HepG2 (cell line): ENCODE results near the gene KRTAP12-4. TPM values are rescaled to one million over a fixed set of nuclear protein-coding genes. Genes with fewer than 3 reads are reported as not detected.

ENCODE experiments used
- ASH2L ChIP-seq: fragments of 300-600, 200-600 bp; sonication (generic); IDR thresholded peaks from 2 replicates; pipeline ENCODE4 v1.7.0; 2017; ENCODE audit warnings: low read depth, mild to moderate bottlenecking, moderate library complexity, mixed read lengths, low read length; ENCODE audit not compliant: insufficient read length
- CAMTA2 ChIP-seq: sonication (generic); formaldehyde crosslinking; IDR thresholded peaks from 2 replicates; pipeline ENCODE4 v1.4.0; 2020; ENCODE audit warnings: mild to moderate bottlenecking, missing genetic modification reagents, borderline replicate concordance
- GATAD1 ChIP-seq: IDR thresholded peaks from 2 replicates; pipeline ENCODE4 v1.6.1; 2016; ENCODE audit warnings: missing genetic modification reagents, missing compliant biosample characterization
- HDAC1 ChIP-seq: sonication (generic); formaldehyde crosslinking; IDR thresholded peaks from 2 replicates; pipeline ENCODE4 v1.5.1; 2020; ENCODE audit warnings: mild to moderate bottlenecking, missing genetic modification reagents
- HNRNPL ChIP-seq: fragments of 200-400 bp; formaldehyde crosslinking; IDR thresholded peaks from 2 replicates; pipeline ENCODE4 v1.6.1; 2017; ENCODE audit warnings: mild to moderate bottlenecking, low read depth, low read length
- ISX ChIP-seq: sonication (generic); formaldehyde crosslinking; conservative IDR thresholded peaks from 2 replicates; pipeline ENCODE4 v1.5.0; 2020; ENCODE audit warnings: missing genetic modification reagents
- KLF6 ChIP-seq: IDR thresholded peaks from 2 replicates; pipeline ENCODE4 v1.8.0; 2016; ENCODE audit warnings: missing biosample characterization, missing genetic modification reagents
- NAIF1 ChIP-seq: sonication (generic); formaldehyde crosslinking; IDR thresholded peaks from 2 replicates; pipeline ENCODE4 v1.5.0; 2020; ENCODE audit warnings: mild to moderate bottlenecking, missing genetic modification reagents, borderline replicate concordance
- NCOA1 ChIP-seq: sonication (generic); formaldehyde crosslinking; IDR thresholded peaks from 2 replicates; pipeline ENCODE4 v1.9.0; 2021; ENCODE audit warnings: missing genetic modification reagents
- RBAK ChIP-seq: sonication (generic); formaldehyde crosslinking; IDR thresholded peaks from 2 replicates; pipeline ENCODE4 v1.5.1; 2020; ENCODE audit warnings: mild to moderate bottlenecking, missing genetic modification reagents
- RXRB ChIP-seq: IDR thresholded peaks from 2 replicates; pipeline ENCODE4 v1.6.1; 2016; ENCODE audit warnings: borderline replicate concordance, missing genetic modification reagents, missing compliant biosample characterization
- SAFB2 ChIP-seq: sonication (generic); formaldehyde crosslinking; IDR thresholded peaks from 2 replicates; pipeline ENCODE4 v1.5.1; 2020; ENCODE audit warnings: missing genetic modification reagents, low read depth, mild to moderate bottlenecking, borderline replicate concordance
- SATB2 ChIP-seq: sonication (generic); formaldehyde crosslinking; IDR thresholded peaks from 2 replicates; pipeline ENCODE4 v1.5.0; 2020; ENCODE audit warnings: missing genetic modification reagents
- SIN3B ChIP-seq: fragments of 150-350 bp; IDR thresholded peaks from 2 replicates; pipeline ENCODE4 v1.6.1; 2014; ENCODE audit warnings: low read length
- SMYD3 ChIP-seq: sonication (generic); formaldehyde crosslinking; IDR thresholded peaks from 2 replicates; pipeline ENCODE4 v1.8.1; 2023; ENCODE audit warnings: mild to moderate bottlenecking, missing genetic modification reagents
- ZBTB7B ChIP-seq: sonication (generic); formaldehyde crosslinking; IDR thresholded peaks from 2 replicates; pipeline ENCODE4 v1.4.0; 2020; ENCODE audit warnings: missing genetic modification reagents
- ZC3H13 ChIP-seq: sonication (generic); formaldehyde crosslinking; IDR thresholded peaks from 2 replicates; pipeline ENCODE4 v1.8.1; 2023; ENCODE audit warnings: mild to moderate bottlenecking, missing genetic modification reagents, moderate library complexity
- ZNF317 ChIP-seq: sonication (generic); formaldehyde crosslinking; IDR thresholded peaks from 2 replicates; pipeline ENCODE4 v1.5.0; 2020; ENCODE audit warnings: mild to moderate bottlenecking, missing genetic modification reagents
- ZNF788 ChIP-seq: sonication (generic); formaldehyde crosslinking; IDR thresholded peaks from 2 replicates; pipeline ENCODE4 v1.5.0; 2020; ENCODE audit warnings: mild to moderate bottlenecking, missing genetic modification reagents, borderline replicate concordance
- polyA plus RNA-seq, 8 experiments: library from polyadenylated mRNA; depleted of rRNA in 3 of 8; stranded (reverse) in 7 of 8; unstranded in 1 of 8; fragments of >200 nt; fragmentation: Illumina TruSeq in 4 of 8; extraction: Trizol in 4 of 8; gene quantifications; 2 replicates each; pipeline versions ENCODE4 v1.2.1 to v1.2.3, GENCODE V29; 2011 to 2016; ENCODE audit warnings: low read depth in 4 of 8, missing spikeins in 1 of 8, mixed read lengths in 1 of 8; ENCODE audit not compliant: insufficient read depth in 1 of 8
- total RNA-seq, 5 experiments: library from RNA; depleted of rRNA; stranded (reverse); fragments of >200 nt; fragmentation: Illumina TruSeq; extraction: Trizol; gene quantifications; 2 replicates each; pipeline ENCODE4 v1.2.3, GENCODE V29; 2016; ENCODE audit warnings: low read depth in 1 of 5
- TF ChIP-seq, protein P1 (sequence below): sonication (generic); formaldehyde crosslinking; conservative IDR thresholded peaks from 2 replicates; pipeline ENCODE4 v1.5.0; 2020; ENCODE audit warnings: missing genetic modification reagents
- TF ChIP-seq, protein P2 (sequence below): IDR thresholded peaks from 2 replicates; pipeline ENCODE4 v1.6.1; 2016; ENCODE audit warnings: mild to moderate bottlenecking
- TF ChIP-seq, protein P3 (sequence below): sonication (generic); formaldehyde crosslinking; IDR thresholded peaks from 2 replicates; pipeline ENCODE4 v1.8.1; 2023; ENCODE audit warnings: mild to moderate bottlenecking, inconsistent platforms, moderate library complexity, missing genetic modification reagents, borderline replicate concordance
- TF ChIP-seq, protein P4 (sequence below): sonication (generic); formaldehyde crosslinking; IDR thresholded peaks from 2 replicates; pipeline ENCODE4 v1.4.0; 2020; ENCODE audit warnings: missing genetic modification reagents, mild to moderate bottlenecking, borderline replicate concordance
- TF ChIP-seq, protein P5 (sequence below): sonication (generic); formaldehyde crosslinking; IDR thresholded peaks from 2 replicates; pipeline ENCODE4 v1.5.0; 2020; ENCODE audit warnings: missing genetic modification reagents

The KRTAP12-4 gene
- total and polyA plus RNA-seq, 2 of the 13 experiments (the other 11 are each of a cell fraction or from before 2014, with no cell fraction given): not detected

DNA sequence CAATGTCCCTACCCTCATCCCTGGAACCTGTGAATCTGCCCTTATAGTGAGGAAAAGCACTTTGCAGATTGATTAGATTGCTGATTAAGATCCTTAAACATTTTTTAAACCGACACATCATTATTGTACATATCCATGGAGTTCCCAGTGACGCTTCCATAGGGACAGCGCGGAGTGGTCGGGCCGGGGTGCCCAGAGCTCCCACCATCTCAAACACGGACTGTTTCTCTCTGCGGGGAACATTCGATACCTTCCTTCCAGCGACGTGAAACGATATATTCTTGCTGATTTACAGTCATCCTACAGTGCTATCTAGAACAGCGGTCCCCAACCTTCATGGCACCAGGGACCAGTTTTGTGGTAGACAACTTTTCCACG lies 46.6 kb upstream of the KRTAP12-4 start (continued):
- TF ChIP-seq, protein P1, sequence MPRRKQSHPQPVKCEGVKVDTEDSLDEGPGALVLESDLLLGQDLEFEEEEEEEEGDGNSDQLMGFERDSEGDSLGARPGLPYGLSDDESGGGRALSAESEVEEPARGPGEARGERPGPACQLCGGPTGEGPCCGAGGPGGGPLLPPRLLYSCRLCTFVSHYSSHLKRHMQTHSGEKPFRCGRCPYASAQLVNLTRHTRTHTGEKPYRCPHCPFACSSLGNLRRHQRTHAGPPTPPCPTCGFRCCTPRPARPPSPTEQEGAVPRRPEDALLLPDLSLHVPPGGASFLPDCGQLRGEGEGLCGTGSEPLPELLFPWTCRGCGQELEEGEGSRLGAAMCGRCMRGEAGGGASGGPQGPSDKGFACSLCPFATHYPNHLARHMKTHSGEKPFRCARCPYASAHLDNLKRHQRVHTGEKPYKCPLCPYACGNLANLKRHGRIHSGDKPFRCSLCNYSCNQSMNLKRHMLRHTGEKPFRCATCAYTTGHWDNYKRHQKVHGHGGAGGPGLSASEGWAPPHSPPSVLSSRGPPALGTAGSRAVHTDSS (CRISPR knock-in tag): no peak
- TF ChIP-seq, protein P2, sequence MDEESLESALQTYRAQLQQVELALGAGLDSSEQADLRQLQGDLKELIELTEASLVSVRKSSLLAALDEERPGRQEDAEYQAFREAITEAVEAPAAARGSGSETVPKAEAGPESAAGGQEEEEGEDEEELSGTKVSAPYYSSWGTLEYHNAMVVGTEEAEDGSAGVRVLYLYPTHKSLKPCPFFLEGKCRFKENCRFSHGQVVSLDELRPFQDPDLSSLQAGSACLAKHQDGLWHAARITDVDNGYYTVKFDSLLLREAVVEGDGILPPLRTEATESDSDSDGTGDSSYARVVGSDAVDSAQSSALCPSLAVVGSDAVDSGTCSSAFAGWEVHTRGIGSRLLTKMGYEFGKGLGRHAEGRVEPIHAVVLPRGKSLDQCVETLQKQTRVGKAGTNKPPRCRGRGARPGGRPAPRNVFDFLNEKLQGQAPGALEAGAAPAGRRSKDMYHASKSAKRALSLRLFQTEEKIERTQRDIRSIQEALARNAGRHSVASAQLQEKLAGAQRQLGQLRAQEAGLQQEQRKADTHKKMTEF (CRISPR knock-in tag): 0 out of 2 replicates have a peak, but pooled peaks have one; percentile 5
- TF ChIP-seq ISX (CRISPR knock-in tag) (no peak), RXRB (CRISPR knock-in tag) (no peak), KLF6 (CRISPR knock-in tag) (no peak), SMYD3 (CRISPR knock-in tag) (no peak), RBAK (no peak), ZBTB7B (CRISPR knock-in tag) (no peak), ZNF788 (0 out of 2 replicates have a peak, but pooled peaks have one; percentile 5), ZNF317 (CRISPR knock-in tag) (0 out of 2 replicates have a peak, but pooled peaks have one; percentile 30), SATB2 (CRISPR knock-in tag) (no peak), GATAD1 (no peak), ZC3H13 (no peak), NCOA1 (CRISPR knock-in tag) (no peak), HDAC1 (CRISPR knock-in tag) (0 out of 2 replicates have a peak, but pooled peaks have one; percentile 2), NAIF1 (CRISPR knock-in tag) (no peak), SIN3B (no peak), ASH2L (no peak), SAFB2 (no peak), CAMTA2 (no peak), HNRNPL (no peak)
- TF ChIP-seq, protein P3, sequence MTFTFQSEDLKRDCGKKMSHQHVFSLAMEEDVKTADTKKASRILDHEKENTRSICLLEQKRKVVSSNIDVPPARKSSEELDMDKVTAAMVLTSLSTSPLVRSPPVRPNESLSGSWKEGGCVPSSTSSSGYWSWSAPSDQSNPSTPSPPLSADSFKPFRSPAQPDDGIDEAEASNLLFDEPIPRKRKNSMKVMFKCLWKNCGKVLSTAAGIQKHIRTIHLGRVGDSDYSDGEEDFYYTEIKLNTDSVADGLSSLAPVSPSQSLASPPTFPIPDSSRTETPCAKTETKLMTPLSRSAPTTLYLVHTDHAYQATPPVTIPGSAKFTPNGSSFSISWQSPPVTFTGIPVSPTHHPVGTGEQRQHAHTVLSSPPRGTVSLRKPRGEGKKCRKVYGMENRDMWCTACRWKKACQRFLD (CRISPR knock-in tag): no peak
- TF ChIP-seq, protein P4, sequence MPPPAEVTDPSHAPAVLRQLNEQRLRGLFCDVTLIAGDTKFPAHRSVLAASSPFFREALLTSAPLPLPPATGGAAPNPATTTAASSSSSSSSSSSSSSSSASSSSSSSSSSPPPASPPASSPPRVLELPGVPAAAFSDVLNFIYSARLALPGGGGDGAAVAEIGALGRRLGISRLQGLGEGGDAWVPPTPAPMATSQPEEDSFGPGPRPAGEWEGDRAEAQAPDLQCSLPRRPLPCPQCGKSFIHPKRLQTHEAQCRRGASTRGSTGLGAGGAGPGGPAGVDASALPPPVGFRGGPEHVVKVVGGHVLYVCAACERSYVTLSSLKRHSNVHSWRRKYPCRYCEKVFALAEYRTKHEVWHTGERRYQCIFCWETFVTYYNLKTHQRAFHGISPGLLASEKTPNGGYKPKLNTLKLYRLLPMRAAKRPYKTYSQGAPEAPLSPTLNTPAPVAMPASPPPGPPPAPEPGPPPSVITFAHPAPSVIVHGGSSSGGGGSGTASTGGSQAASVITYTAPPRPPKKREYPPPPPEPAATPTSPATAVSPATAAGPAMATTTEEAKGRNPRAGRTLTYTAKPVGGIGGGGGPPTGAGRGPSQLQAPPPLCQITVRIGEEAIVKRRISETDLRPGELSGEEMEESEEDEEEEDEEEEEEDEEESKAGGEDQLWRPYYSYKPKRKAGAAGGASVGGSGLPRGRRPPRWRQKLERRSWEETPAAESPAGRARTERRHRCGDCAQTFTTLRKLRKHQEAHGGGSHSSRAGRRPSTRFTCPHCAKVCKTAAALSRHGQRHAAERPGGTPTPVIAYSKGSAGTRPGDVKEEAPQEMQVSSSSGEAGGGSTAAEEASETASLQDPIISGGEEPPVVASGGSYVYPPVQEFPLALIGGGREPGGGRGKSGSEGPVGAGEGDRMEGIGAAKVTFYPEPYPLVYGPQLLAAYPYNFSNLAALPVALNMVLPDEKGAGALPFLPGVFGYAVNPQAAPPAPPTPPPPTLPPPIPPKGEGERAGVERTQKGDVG (CRISPR knock-in tag): no peak
- TF ChIP-seq, protein P5, sequence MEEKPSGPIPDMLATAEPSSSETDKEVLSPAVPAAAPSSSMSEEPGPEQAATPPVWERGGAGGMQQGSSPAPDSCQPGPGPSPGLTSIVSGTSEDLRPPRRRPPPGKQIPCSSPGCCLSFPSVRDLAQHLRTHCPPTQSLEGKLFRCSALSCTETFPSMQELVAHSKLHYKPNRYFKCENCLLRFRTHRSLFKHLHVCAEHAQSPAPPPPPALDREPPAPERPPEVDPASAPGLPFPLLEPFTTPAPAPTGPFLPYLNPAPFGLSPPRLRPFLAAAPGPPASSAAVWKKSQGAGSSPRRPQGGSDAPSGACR: 0 out of 2 replicates have a peak, but pooled peaks have one; percentile 8
